ENCODE measurements around the gene SIGLEC12.

DNA sequence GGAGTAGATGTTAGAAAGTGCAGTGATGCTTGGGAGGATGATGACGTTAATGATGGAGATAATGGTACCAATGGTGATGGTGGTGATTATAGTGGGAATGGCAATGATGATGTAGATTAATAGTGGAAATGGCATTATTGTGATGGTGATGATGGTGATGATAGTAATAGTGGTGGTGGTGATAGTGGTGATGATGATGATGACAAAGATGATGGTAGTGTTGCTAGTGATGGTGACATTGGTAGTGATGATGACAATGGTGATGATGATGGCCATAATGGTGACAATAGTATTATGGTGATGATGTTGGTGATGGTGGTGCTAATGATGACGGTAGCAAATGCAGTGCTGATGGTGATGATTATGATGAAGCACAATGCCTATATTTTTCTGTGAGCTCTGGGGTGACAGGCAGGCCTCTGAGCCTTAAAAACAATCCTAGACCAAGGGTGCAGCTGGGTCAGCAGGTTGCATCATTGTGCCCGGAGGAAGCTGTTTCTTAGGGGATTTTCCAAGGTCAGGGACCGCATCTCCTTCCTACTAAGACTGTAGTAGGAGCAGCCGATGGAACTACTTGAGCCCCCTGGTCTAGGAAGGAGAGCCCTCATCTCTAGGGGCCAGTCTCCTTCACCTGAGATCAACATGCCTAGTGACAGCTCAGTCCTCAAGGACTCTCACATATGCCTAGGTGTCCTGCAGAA, 15.5 kb downstream of the SIGLEC12 start:
- TF ChIP-seq, protein P1, sequence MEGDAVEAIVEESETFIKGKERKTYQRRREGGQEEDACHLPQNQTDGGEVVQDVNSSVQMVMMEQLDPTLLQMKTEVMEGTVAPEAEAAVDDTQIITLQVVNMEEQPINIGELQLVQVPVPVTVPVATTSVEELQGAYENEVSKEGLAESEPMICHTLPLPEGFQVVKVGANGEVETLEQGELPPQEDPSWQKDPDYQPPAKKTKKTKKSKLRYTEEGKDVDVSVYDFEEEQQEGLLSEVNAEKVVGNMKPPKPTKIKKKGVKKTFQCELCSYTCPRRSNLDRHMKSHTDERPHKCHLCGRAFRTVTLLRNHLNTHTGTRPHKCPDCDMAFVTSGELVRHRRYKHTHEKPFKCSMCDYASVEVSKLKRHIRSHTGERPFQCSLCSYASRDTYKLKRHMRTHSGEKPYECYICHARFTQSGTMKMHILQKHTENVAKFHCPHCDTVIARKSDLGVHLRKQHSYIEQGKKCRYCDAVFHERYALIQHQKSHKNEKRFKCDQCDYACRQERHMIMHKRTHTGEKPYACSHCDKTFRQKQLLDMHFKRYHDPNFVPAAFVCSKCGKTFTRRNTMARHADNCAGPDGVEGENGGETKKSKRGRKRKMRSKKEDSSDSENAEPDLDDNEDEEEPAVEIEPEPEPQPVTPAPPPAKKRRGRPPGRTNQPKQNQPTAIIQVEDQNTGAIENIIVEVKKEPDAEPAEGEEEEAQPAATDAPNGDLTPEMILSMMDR (IDR thresholded peaks at IDR 0.05), result no peak
- no peak for TF ChIP-seq POLR2A (IDR thresholded peaks at IDR 0.05)

All from testis (tissue), 2 donors.